SK-N-SH (cell line): ENCODE data around the gene RBM33.

Source experiments
- EZH2phosphoT487 ChIP-seq: fragments of 200-600 bp; sonication (generic); IDR thresholded peaks from 2 replicates; pipeline ENCODE4 v1.6.1; 2017; ENCODE audit warnings: low read depth, mixed run types, mild to moderate bottlenecking, antibody characterized with exemption, moderate library complexity, borderline replicate concordance
- GABPA ChIP-seq: IDR thresholded peaks from 2 replicates; pipeline ENCODE4 v1.4.0; 2012; ENCODE audit warnings: low read depth, mild to moderate bottlenecking
- MXI1 ChIP-seq: IDR thresholded peaks from 2 replicates; pipeline ENCODE4 v1.6.1; 2012; ENCODE audit warnings: mild to moderate bottlenecking, low read depth, low read length, improper control_type of control experiment
- POLR2AphosphoS5 ChIP-seq: IDR thresholded peaks from 2 replicates; pipeline ENCODE4 v1.6.1; 2012; ENCODE audit warnings: low read depth, low read length
- RAD21 ChIP-seq: IDR thresholded peaks from 2 replicates; pipeline ENCODE4 v1.6.1; 2012; ENCODE audit warnings: mild to moderate bottlenecking, low read length
- RXRA ChIP-seq: IDR thresholded peaks from 2 replicates; pipeline ENCODE4 v1.4.0; 2012; ENCODE audit warnings: low read depth, mild to moderate bottlenecking, borderline replicate concordance
- TAF1 ChIP-seq: IDR thresholded peaks from 2 replicates; pipeline ENCODE4 v1.6.1; 2012; ENCODE audit warnings: low read depth, mild to moderate bottlenecking, low read length, moderate library complexity, borderline replicate concordance
- YY1 ChIP-seq: IDR thresholded peaks from 2 replicates; pipeline ENCODE4 v1.4.0; 2012; ENCODE audit warnings: low read depth, mild to moderate bottlenecking
- TF ChIP-seq, protein P1 (sequence below): IDR thresholded peaks from 2 replicates; pipeline ENCODE4 v1.6.1; 2012; ENCODE audit warnings: mild to moderate bottlenecking, low read depth, low read length, moderate library complexity
- TF ChIP-seq, protein P2 (sequence below): fragments of 150-350 bp; IDR thresholded peaks from 2 replicates; pipeline ENCODE4 v1.6.1; 2017; ENCODE audit warnings: antibody characterized with exemption, low read length, low read depth, borderline replicate concordance
- TF ChIP-seq, protein P3 (sequence below): fragments of 200-600 bp; sonication (generic); IDR thresholded peaks from 2 replicates; pipeline ENCODE4 v1.6.1; 2017; ENCODE audit warnings: antibody characterized with exemption, mild to moderate bottlenecking, moderate library complexity
- TF ChIP-seq, protein P4 (sequence below): IDR thresholded peaks from 2 replicates; pipeline ENCODE4 v1.4.0; 2012; ENCODE audit warnings: low read depth

DNA sequence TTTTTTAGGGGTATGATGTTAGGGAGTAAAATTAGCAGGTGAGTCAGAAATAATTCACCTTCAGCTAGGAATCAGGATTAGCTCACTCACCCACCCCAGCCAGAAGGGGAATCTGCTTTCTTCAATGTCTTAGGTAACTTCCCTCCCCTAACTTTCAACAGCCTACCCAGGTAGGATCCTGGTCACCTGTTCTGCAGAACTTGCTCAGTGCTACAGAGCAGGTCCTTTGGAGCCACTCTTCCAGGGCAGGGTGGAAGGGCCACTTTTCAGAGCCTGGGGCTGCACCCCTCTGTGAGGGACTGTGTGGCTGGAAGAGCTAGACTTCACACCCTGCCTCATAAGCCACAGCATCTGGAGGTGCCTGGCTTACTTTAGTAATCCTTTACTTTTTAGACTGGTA, 109.7 kb downstream of the RBM33 start:
- no peak for TF ChIP-seq GABPA
- TF ChIP-seq YY1: no peak
- TF ChIP-seq RXRA: no peak
- TF ChIP-seq, protein P1, sequence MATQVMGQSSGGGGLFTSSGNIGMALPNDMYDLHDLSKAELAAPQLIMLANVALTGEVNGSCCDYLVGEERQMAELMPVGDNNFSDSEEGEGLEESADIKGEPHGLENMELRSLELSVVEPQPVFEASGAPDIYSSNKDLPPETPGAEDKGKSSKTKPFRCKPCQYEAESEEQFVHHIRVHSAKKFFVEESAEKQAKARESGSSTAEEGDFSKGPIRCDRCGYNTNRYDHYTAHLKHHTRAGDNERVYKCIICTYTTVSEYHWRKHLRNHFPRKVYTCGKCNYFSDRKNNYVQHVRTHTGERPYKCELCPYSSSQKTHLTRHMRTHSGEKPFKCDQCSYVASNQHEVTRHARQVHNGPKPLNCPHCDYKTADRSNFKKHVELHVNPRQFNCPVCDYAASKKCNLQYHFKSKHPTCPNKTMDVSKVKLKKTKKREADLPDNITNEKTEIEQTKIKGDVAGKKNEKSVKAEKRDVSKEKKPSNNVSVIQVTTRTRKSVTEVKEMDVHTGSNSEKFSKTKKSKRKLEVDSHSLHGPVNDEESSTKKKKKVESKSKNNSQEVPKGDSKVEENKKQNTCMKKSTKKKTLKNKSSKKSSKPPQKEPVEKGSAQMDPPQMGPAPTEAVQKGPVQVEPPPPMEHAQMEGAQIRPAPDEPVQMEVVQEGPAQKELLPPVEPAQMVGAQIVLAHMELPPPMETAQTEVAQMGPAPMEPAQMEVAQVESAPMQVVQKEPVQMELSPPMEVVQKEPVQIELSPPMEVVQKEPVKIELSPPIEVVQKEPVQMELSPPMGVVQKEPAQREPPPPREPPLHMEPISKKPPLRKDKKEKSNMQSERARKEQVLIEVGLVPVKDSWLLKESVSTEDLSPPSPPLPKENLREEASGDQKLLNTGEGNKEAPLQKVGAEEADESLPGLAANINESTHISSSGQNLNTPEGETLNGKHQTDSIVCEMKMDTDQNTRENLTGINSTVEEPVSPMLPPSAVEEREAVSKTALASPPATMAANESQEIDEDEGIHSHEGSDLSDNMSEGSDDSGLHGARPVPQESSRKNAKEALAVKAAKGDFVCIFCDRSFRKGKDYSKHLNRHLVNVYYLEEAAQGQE: no peak
- TF ChIP-seq, protein P2, sequence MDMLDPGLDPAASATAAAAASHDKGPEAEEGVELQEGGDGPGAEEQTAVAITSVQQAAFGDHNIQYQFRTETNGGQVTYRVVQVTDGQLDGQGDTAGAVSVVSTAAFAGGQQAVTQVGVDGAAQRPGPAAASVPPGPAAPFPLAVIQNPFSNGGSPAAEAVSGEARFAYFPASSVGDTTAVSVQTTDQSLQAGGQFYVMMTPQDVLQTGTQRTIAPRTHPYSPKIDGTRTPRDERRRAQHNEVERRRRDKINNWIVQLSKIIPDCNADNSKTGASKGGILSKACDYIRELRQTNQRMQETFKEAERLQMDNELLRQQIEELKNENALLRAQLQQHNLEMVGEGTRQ: no peak
- no peak for TF ChIP-seq RAD21
- TF ChIP-seq MXI1: no peak
- no peak for TF ChIP-seq EZH2phosphoT487
- TF ChIP-seq POLR2AphosphoS5: no peak
- TF ChIP-seq, protein P3, sequence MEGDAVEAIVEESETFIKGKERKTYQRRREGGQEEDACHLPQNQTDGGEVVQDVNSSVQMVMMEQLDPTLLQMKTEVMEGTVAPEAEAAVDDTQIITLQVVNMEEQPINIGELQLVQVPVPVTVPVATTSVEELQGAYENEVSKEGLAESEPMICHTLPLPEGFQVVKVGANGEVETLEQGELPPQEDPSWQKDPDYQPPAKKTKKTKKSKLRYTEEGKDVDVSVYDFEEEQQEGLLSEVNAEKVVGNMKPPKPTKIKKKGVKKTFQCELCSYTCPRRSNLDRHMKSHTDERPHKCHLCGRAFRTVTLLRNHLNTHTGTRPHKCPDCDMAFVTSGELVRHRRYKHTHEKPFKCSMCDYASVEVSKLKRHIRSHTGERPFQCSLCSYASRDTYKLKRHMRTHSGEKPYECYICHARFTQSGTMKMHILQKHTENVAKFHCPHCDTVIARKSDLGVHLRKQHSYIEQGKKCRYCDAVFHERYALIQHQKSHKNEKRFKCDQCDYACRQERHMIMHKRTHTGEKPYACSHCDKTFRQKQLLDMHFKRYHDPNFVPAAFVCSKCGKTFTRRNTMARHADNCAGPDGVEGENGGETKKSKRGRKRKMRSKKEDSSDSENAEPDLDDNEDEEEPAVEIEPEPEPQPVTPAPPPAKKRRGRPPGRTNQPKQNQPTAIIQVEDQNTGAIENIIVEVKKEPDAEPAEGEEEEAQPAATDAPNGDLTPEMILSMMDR: no peak
- TF ChIP-seq TAF1: no peak
- TF ChIP-seq, protein P4, sequence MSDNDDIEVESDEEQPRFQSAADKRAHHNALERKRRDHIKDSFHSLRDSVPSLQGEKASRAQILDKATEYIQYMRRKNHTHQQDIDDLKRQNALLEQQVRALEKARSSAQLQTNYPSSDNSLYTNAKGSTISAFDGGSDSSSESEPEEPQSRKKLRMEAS: no peak
